ENCODE results near the gene RYR2.

Gene RYR2

DNA sequence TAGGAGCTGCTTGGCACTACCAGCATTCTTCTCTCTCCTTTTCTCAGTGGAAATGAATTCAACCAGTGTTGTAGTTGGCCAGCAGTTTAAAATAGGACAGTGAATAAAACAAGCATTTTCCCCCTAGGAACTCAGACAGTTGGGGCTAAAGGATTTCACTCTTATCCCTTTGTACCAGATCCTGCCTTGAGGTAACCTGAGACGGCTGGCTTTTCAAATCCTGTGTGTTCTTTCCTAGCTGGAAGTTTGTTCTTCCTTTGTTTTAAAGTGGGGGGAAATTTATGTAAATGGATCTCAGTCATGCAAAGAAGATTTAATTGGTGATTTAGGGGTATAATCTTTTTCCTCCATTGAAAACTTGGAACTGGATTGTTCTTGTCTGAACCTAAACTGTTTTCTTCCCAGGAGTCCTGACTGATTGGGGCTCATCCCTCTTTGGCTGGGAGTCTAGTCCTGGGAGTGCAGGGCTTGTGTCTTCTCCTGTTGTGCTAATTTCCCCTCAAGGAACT is 825.5 kb downstream of the RYR2 start:
- Histone ChIP-seq H3K36me3 (ENCODE audit: control insufficient read depth, insufficient read depth, low read length) (no peaks in the 10 kb centered on the region), H3K9me3 (ENCODE audit: control insufficient read depth, insufficient read depth, low read depth, low read length) (no peaks in the 10 kb centered on the region), H3K27me3 (ENCODE audit: control insufficient read depth, insufficient read depth, low read length) (peaks cover 9% of the 10 kb centered on the region), H3K27ac (ENCODE audit: low read depth, low read length) (no peak overlapping the region), H3K4me1 (ENCODE audit: control insufficient read depth, insufficient read depth, low read length) (peaks cover 9% of the 10 kb centered on the region; the same call in 1 of the 2 replicates), H3K9ac (ENCODE audit: low read length) (no peak overlapping the region), H3K4me3 (ENCODE audit: low read depth, low read length) (no peak overlapping the region)

- Histone ChIP-seq H3K36me3 (ENCODE audit: control insufficient read depth, insufficient read depth, low read length) (no peaks in the 10 kb centered on the region), H3K9me3 (ENCODE audit: control insufficient read depth, insufficient read depth, low read depth, low read length) (no peaks in the 10 kb centered on the region), H3K4me1 (ENCODE audit: control insufficient read depth, insufficient read depth, low read length) (peaks cover 19% of the 10 kb centered on the region), H3K4me3 (ENCODE audit: low read depth, low read length) (no peak overlapping the region), H3K9ac (ENCODE audit: low read length) (no peak overlapping the region), H3K27ac (ENCODE audit: low read depth, low read length) (no peak overlapping the region), H3K27me3 (ENCODE audit: control insufficient read depth, insufficient read depth, low read length) (peaks cover 9% of the 10 kb centered on the region)
These were observed 827.0 kb downstream of the RYR2 start for GRCh38 chr1:237868817-237869600.

DNA sequence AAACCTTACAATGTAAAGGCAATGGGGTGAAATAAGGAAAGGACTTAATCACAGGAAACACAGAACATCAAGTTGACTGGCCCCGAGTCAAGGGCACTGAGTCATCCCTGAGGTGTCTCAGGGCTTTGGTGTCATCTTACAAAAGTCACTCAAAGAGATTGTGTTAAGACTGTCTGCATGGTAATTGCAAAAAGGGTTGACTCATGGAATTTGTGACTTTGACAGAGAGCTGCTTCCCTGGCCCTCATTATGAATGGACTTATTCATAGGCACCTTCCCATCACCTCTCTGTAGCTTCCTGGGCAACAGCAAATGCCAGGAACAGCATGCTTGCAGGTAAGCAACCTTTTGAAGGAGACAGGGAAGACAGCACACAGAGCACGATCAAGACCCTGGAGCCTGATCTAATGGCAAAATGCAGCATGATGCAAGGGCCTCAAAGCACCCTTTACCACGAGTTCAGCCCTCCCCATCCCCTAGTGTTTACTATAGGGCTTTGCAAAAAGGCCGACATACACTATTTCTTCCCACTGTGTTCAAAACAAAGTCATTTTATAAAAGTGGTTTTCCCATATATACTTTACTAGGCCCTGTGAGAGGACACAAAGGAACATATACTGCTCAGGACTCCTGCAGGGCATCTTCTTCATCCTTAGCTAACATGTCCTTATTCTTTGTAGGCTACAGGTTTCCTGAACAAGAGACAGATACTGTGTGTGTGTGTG is 831.7 kb downstream of the RYR2 start:
- no peak overlapping the region; the same call in 1 of the 2 replicates for H3K27ac ChIP-seq (ENCODE audit: low read depth, low read length)

DNA sequence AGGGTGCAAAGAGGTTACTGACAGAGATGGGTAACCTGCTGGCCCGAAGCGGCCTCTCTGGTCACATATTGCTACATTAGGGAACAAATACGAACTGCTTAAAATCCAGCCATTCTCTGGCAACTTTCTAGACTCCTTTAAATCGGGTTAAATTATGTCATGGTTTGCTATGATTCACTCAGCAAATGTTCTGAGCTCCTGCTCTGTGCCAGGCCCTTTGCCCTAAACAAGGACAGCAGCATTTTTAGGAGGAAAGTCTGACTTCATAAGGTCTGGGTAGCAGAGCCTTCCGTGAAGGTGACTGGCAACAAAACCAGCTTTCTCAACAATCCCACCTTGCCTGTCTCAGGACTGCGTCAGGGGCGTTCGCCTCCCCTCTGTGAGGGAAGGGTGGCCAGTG is 833.3 kb downstream of the RYR2 start:
- Histone ChIP-seq H3K9me3 (ENCODE audit: control insufficient read depth, insufficient read depth, low read depth, low read length) (no peaks in the 10 kb centered on the region), H3K4me1 (ENCODE audit: control insufficient read depth, insufficient read depth, low read length) (peaks cover 13% of the 10 kb centered on the region), H3K27ac (ENCODE audit: low read depth, low read length) (no peak overlapping the region), H3K4me3 (ENCODE audit: low read depth, low read length) (no peak overlapping the region), H3K9ac (ENCODE audit: low read length) (no peak overlapping the region), H3K36me3 (ENCODE audit: control insufficient read depth, insufficient read depth, low read length) (no peaks in the 10 kb centered on the region), H3K27me3 (ENCODE audit: control insufficient read depth, insufficient read depth, low read length) (no peaks in the 10 kb centered on the region)

More for the DNA sequence above, 831.7 kb downstream of the RYR2 start:
- H3K4me1 ChIP-seq (ENCODE audit: control insufficient read depth, insufficient read depth, low read length) = peaks cover 13% of the 10 kb centered on the region
- H3K9ac ChIP-seq (ENCODE audit: low read length) = no peak overlapping the region
- H3K36me3 ChIP-seq (ENCODE audit: control insufficient read depth, insufficient read depth, low read length) = no peaks in the 10 kb centered on the region
- no peaks in the 10 kb centered on the region for H3K27me3 ChIP-seq (ENCODE audit: control insufficient read depth, insufficient read depth, low read length)
- H3K4me3 ChIP-seq (ENCODE audit: low read depth, low read length) = no peak overlapping the region
- H3K9me3 ChIP-seq (ENCODE audit: control insufficient read depth, insufficient read depth, low read depth, low read length) = no peaks in the 10 kb centered on the region

GRCh38 chr1:237877631-237878030 is 835.6 kb downstream of the RYR2 start:
- H3K27me3 ChIP-seq (ENCODE audit: control insufficient read depth, insufficient read depth, low read length) = no peaks in the 10 kb centered on the region
- peaks cover 13% of the 10 kb centered on the region for H3K4me1 ChIP-seq (ENCODE audit: control insufficient read depth, insufficient read depth, low read length)
- no peaks in the 10 kb centered on the region for H3K36me3 ChIP-seq (ENCODE audit: control insufficient read depth, insufficient read depth, low read length)
- no peak overlapping the region for H3K27ac ChIP-seq (ENCODE audit: low read depth, low read length)
- H3K9me3 ChIP-seq (ENCODE audit: control insufficient read depth, insufficient read depth, low read depth, low read length) = no peaks in the 10 kb centered on the region
- H3K9ac ChIP-seq (ENCODE audit: low read length) = no peak overlapping the region
- no peak overlapping the region for H3K4me3 ChIP-seq (ENCODE audit: low read depth, low read length)

DNA sequence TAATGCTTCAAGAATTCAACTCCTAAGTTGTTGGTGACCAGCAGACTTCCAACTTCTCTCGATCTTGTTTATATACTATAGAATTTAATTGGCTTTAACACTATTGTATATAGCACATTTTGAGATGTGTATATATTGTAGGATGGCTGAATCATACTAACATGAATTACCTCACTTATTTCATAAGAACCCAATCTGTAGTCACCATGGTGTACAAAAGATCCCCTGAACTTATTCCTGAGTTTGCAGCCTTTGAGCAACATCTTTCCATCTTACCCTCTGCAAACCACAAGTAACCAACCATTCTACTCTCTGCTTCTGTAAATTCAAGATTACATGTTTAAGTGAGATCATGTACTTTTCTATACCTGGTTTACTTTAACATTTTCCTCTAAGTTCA is 836.4 kb downstream of the RYR2 start:
- Histone ChIP-seq H3K36me3 (ENCODE audit: control insufficient read depth, insufficient read depth, low read length) (no peaks in the 10 kb centered on the region), H3K4me3 (ENCODE audit: low read depth, low read length) (no peak overlapping the region), H3K4me1 (ENCODE audit: control insufficient read depth, insufficient read depth, low read length) (peaks cover 8% of the 10 kb centered on the region), H3K9ac (ENCODE audit: low read length) (no peak overlapping the region), H3K9me3 (ENCODE audit: control insufficient read depth, insufficient read depth, low read depth, low read length) (no peaks in the 10 kb centered on the region), H3K27me3 (ENCODE audit: control insufficient read depth, insufficient read depth, low read length) (no peaks in the 10 kb centered on the region), H3K27ac (ENCODE audit: low read depth, low read length) (no peak overlapping the region)

DNA sequence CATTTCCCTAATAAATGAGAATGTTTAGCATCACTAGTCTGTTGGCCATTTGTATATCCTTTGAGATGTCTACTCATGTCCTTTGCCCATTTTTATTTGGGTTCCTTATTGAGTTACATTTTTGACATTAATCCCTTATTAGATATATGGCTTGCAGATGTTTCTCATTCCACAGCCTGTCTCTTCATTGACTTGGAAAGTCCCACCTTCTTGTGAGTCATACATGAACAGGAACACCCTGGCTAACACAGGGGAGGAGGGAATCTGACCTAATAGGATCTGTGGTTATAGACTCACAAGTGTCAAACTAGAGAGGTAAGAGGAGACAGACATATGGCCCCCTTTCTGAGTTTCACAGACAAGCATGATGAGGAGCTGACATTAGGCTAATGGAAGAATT is 837.2 kb downstream of the RYR2 start:
- H3K36me3 ChIP-seq (ENCODE audit: control insufficient read depth, insufficient read depth, low read length) = no peaks in the 10 kb centered on the region
- H3K9me3 ChIP-seq (ENCODE audit: control insufficient read depth, insufficient read depth, low read depth, low read length) = no peaks in the 10 kb centered on the region; the same call in 1 of the 2 replicates
- H3K4me3 ChIP-seq (ENCODE audit: low read depth, low read length) = no peak overlapping the region
- H3K4me1 ChIP-seq (ENCODE audit: control insufficient read depth, insufficient read depth, low read length) = 0 out of 2 replicates have a peak, but pooled peaks cover under 1% of the 10 kb centered on the region
- no peak overlapping the region for H3K9ac ChIP-seq (ENCODE audit: low read length)
- H3K27me3 ChIP-seq (ENCODE audit: control insufficient read depth, insufficient read depth, low read length) = no peaks in the 10 kb centered on the region
- no peak overlapping the region for H3K27ac ChIP-seq (ENCODE audit: low read depth, low read length)
